Pancreas (tissue), 10 donors: Measurements from ENCODE around the gene DYNC2I2. TPM values are rescaled to one million over a fixed set of nuclear protein-coding genes. Genes with fewer than 3 reads are reported as not detected.

Experiments
- ATAC-seq, 4 donors: fragments of 200-7000 bp; cut with Tn5 transposase; one replicate each; pipeline versions ENCODE4 v1.8.0 to v1.9.1; 2020; ENCODE audit warnings: mild to moderate bottlenecking in 4 of 4, moderate library complexity in 4 of 4
- DNase-seq, 6 donors: peaks; one replicate each; pipeline ENCODE4 v3.0.0-alpha.2; 2020
- FAIRE-seq: peaks from 2 replicates; lab custom pipeline; 2012; peaks lifted over from hg19 to GRCh38; lab: Jason Lieb, UNC
- H3K27ac ChIP-seq, 4 donors: fragments of 200-600 bp; sonication (generic); 1 replicate in 3 of 4; 2 replicates in 1 of 4; pipeline versions ENCODE4 v1.5.0 to v1.8.0; 2020
- H3K27me3 ChIP-seq, 4 donors: fragments of 200-600 bp; one replicate each; pipeline ENCODE4 v1.8.0; 2021
- H3K36me3 ChIP-seq, 3 donors: fragments of 200-600 bp; sonication (generic) in 1 of 3; one replicate each; pipeline versions ENCODE4 v1.5.0 to v1.8.0; 2020 to 2021
- H3K4me1 ChIP-seq, 3 donors: fragments of 200-600 bp; one replicate each; pipeline ENCODE4 v1.8.0; 2021
- H3K4me3 ChIP-seq, 4 donors: fragments of 200-600 bp; sonication (generic) in 2 of 4; one replicate each; pipeline versions ENCODE4 v1.5.0 to v1.8.0; 2020 to 2021
- H3K9me3 ChIP-seq, 4 donors: fragments of 200-600 bp; one replicate each; pipeline ENCODE4 v1.8.0; 2021
- WGBS, 2 donors: extraction: QIAGEN DNeasy Blood & Tissue Kit; methylation state at CpG; one replicate each; pipeline ENCODE4 v1.1.7; 2013; 5-methylcytosine and 5-hydroxymethylcytosine counted together
- intact Hi-C, 3 donors: fragments of 100-400 bp; cut with DNase I; formaldehyde crosslinking; loops; one replicate each; pipeline versions ENCODE4 v1.11.1 to v1.14.2; 2022
- polyA plus RNA-seq, 2 donors: library from polyadenylated mRNA; stranded (reverse); fragments of 200-250 nt; gene quantifications; one replicate each; pipeline ENCODE4 v1.2.3, GENCODE V29; 2013
- total RNA-seq, 6 donors: library from RNA; stranded (reverse); fragmentation: NEBNext Ultra II Directional in 4 of 6; extraction: Animal tissue kit (Norgen Biotek cat#: 25700) in 4 of 6; gene quantifications; one replicate each; pipeline versions ENCODE4 v1.2.1 to v1.2.4, GENCODE V29; 2021 to 2023
- TF ChIP-seq, protein P1 (sequence below), 4 donors: fragments of 200-600 bp; sonication (generic) in 3 of 4; IDR thresholded peaks; one replicate each; pipeline versions ENCODE4 v1.5.0 to v1.8.0; 2021; ENCODE audit warnings: antibody characterized with exemption in 4 of 4
- donor health status: healthy with polysubstance abuse.
- donor health status: DM: no; HTN: no; CAD: no; lungs with moderate emphysema.
- donor health status: DM: no; HTN: no; CAD: no.
- donor health status: control.
- donor health status: control.
- donor health status: Bipolar disorder and iron deficiency.
- donor health status: DM: yes; HTN: yes; CAD: no.
- donor health status: DM: no; HTN: no; CAD: no.
- donor health status: DM: no; HTN: no; CAD: no.
- donor health status: DM: yes; HTN: yes; CAD: no.

The DYNC2I2 gene
- total and polyA plus RNA-seq, 8 donors = 19.5 to 90.3 (median 21.7) TPM

DNA sequence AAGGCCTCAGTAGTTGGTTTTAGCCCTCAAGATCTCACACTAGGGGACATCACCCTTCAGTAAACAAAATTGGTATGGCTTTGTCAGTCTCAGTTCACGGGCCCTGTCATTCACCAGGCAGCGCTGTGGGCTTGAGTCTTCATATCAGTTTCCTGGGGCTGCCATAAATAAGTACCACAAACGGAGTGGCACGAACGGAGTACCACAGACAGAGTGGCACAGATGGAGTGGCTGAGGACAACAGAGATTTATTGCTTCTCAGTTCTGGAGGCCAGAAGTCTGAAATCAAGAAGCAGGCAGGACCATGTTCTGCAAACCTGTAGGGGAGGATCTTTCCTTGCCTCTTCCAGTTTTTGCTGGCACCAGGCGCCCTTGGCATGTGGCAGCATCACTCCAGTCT, 37.5 kb downstream of the DYNC2I2 start:
- Histone ChIP-seq H3K9me3 (no peaks in the 10 kb centered on the region), H3K36me3 (peaks cover 8 to 82% (median 52%) of the 10 kb centered on the region in 3 donors), H3K4me1 (no peaks in the 10 kb centered on the region), H3K27ac (no peak overlapping the region), H3K4me3 (no peak overlapping the region), H3K27me3 (no peaks in the 10 kb centered on the region)
- 96 to 97% methylated on average over 6 of the region's 6 CpGs for WGBS, 2 donors
- no peak for FAIRE-seq
- ATAC-seq = no peak
- no peak for DNase-seq
- intact Hi-C loops = no loop called here
- TF ChIP-seq, protein P1, sequence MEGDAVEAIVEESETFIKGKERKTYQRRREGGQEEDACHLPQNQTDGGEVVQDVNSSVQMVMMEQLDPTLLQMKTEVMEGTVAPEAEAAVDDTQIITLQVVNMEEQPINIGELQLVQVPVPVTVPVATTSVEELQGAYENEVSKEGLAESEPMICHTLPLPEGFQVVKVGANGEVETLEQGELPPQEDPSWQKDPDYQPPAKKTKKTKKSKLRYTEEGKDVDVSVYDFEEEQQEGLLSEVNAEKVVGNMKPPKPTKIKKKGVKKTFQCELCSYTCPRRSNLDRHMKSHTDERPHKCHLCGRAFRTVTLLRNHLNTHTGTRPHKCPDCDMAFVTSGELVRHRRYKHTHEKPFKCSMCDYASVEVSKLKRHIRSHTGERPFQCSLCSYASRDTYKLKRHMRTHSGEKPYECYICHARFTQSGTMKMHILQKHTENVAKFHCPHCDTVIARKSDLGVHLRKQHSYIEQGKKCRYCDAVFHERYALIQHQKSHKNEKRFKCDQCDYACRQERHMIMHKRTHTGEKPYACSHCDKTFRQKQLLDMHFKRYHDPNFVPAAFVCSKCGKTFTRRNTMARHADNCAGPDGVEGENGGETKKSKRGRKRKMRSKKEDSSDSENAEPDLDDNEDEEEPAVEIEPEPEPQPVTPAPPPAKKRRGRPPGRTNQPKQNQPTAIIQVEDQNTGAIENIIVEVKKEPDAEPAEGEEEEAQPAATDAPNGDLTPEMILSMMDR (IDR thresholded peaks at IDR 0.05) = no peak

DNA sequence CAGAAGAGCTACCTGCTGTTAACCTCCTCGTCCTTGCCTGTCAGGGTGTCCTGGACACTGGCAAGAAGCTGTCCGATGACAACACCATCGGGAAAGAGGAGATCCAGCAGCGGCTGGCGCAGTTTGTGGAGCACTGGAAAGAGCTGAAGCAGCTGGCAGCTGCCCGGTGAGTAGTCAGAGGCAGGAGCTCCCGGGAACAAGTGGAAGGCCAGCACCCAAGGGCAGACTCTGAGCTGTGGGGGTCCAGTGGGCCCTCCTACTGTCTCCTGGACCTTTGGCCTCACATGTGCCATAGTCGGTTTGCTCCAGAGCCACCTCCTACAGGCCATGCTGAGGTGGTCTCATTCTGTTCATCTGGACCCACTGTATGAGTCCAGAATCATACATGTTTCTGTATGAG, 38.7 kb downstream of the DYNC2I2 start:
- H3K36me3 ChIP-seq = peaks cover 8 to 89% (median 60%) of the 10 kb centered on the region in 3 donors
- H3K9me3 ChIP-seq = no peaks in the 10 kb centered on the region
- WGBS, 2 donors = 87 to 92% methylated on average over 8 of the region's 8 CpGs
- DNase-seq (no peak), FAIRE-seq (no peak), ATAC-seq (no peak)
- intact Hi-C loops = no loop called here
- H3K4me1 ChIP-seq = no peaks in the 10 kb centered on the region
- TF ChIP-seq, protein P1 (IDR thresholded peaks at IDR 0.05) = no peak
- no peak overlapping the region for H3K4me3 ChIP-seq
- H3K27ac ChIP-seq = no peak overlapping the region
- H3K27me3 ChIP-seq = no peaks in the 10 kb centered on the region

DNA sequence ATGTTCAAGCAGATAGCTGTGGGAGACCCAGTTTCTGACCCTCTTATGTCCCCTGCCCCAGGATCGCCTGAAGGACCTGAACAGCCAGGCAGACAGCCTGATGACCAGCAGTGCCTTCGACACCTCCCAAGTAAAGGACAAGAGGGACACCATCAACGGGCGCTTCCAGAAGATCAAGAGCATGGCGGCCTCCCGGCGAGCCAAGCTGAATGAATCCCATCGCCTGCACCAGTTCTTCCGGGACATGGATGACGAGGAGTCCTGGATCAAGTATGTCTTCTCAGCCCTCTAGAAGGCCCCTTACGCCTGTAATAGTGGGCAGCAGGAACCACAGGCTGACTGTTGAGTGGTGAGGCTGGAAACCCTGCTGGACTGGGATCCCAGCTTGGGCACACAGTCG, 41.1 kb downstream of the DYNC2I2 start:
- ATAC-seq (no peak), DNase-seq (peak in 1 of 6 donors; percentile 37), FAIRE-seq (no peak)
- intact Hi-C loops = no loop called here
- H3K27me3 ChIP-seq = no peaks in the 10 kb centered on the region
- no peaks in the 10 kb centered on the region for H3K9me3 ChIP-seq
- H3K27ac ChIP-seq = no peak overlapping the region
- TF ChIP-seq, protein P1 (IDR thresholded peaks at IDR 0.05) = no peak
- no peaks in the 10 kb centered on the region for H3K4me1 ChIP-seq
- WGBS, 2 donors = 94 to 95% methylated on average over 12 of the region's 12 CpGs
- no peak overlapping the region for H3K4me3 ChIP-seq
- peaks cover 8 to 94% (median 74%) of the 10 kb centered on the region in 3 donors for H3K36me3 ChIP-seq

DNA sequence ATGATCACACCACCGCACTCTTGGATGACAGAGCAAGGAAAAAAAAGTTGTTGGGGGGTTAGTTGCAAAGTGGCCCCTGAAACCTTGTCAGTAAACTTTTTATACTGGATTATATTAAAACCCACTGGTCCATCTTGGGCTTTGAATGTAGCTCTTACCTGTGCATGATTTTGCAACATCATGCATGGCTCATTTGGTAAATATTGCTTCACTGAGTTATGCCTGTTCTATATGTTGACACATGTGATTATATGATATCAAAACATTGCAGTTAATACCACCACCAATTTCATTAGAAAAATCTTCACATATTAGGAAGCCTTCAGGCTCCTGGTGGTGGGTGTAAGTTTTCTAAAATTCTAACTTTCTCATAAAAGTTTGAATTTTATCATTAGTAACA, 41.9 kb downstream of the DYNC2I2 start:
- Histone ChIP-seq H3K9me3 (no peaks in the 10 kb centered on the region), H3K27ac (no peak overlapping the region), H3K4me3 (no peak overlapping the region), H3K4me1 (no peaks in the 10 kb centered on the region), H3K27me3 (no peaks in the 10 kb centered on the region), H3K36me3 (peaks cover 6 to 97% (median 69%) of the 10 kb centered on the region in 3 donors)
- 93 to 96% methylated on average over 1 of the region's 1 CpG for WGBS, 2 donors
- intact Hi-C loops = no loop called here
- DNase-seq (no peak), FAIRE-seq (no peak), ATAC-seq (peak in 3 of 4 donors; percentile 35 to 61 (median 58))
- TF ChIP-seq, protein P1 (IDR thresholded peaks at IDR 0.05) = no peak

DNA sequence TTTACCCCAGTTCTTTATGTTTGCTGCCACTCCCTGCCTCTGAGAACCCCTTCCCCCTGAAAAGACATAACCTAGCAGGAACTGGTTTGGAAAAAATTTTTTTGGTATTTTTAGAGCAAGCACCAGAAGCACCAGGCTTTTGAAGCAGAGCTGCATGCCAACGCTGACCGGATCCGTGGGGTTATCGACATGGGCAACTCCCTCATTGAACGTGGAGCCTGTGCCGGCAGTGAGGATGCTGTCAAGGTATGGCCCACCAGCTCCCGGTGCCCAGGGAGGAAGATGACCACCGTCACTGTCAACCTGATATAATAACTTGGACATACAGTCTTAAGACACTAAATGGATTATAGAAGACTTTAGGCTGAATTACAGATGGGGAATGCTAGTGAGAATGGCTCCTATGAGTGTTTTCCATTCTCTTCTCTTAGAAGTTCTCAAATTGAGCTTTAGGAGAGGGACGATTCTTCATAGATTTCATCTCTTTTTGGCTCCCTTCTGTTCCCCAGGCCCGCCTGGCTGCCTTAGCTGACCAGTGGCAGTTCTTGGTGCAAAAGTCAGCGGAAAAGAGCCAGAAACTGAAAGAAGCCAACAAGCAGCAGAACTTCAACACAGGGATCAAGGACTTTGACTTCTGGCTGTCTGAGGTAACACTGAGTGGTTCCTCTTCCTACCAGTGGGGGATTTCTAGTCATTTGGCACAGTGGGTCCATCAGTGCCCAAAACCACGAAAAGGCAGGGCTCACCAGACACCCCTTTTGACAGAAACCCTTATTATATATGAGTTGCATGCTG, 44.9 kb downstream of the DYNC2I2 start:
- Histone ChIP-seq H3K36me3 (peaks cover 0 to 80% (median 47%) of the 10 kb centered on the region in 3 donors), H3K4me1 (peaks cover 9 to 13% (median 10%) of the 10 kb centered on the region in 3 donors), H3K9me3 (no peaks in the 10 kb centered on the region), H3K4me3 (no peak overlapping the region), H3K27ac (no peak overlapping the region), H3K27me3 (no peaks in the 10 kb centered on the region)
- FAIRE-seq (no peak), DNase-seq (no peak), ATAC-seq (no peak)
- intact Hi-C loops = no loop called here
- TF ChIP-seq, protein P1 (IDR thresholded peaks at IDR 0.05) = no peak
- WGBS, 2 donors = 93 to 94% methylated on average over 12 of the region's 12 CpGs
